NB4 (cell line): Measurements from ENCODE around the gene HNRNPUL1.

Experiments
- DNase-seq: peaks from one replicate; pipeline ENCODE4 v3.0.0; 2010; ENCODE audit warnings: low read depth
- H3K4me3 ChIP-seq: one replicate; pipeline ENCODE4 v1.5.1; 2011; ENCODE audit warnings: mild to moderate bottlenecking, low read depth, low read length, moderate library complexity
- MYC ChIP-seq: IDR thresholded peaks from 2 replicates; pipeline ENCODE4 v1.6.1; 2011; ENCODE audit warnings: low read depth, low read length
- POLR2A ChIP-seq: IDR thresholded peaks from 2 replicates; pipeline ENCODE4 v1.6.1; 2011; ENCODE audit warnings: mild to moderate bottlenecking; ENCODE audit not compliant: insufficient read length; ENCODE audit errors: extremely low read depth
- TF ChIP-seq, protein P1 (sequence below): IDR thresholded peaks from 2 replicates; pipeline ENCODE4 v1.6.1; 2011; ENCODE audit warnings: low read depth, low read length
- TF ChIP-seq, protein P2 (sequence below): IDR thresholded peaks from one replicate; pipeline ENCODE4 v1.5.1; 2012; ENCODE audit warnings: low read depth, low read length

HNRNPUL1 gene

DNA sequence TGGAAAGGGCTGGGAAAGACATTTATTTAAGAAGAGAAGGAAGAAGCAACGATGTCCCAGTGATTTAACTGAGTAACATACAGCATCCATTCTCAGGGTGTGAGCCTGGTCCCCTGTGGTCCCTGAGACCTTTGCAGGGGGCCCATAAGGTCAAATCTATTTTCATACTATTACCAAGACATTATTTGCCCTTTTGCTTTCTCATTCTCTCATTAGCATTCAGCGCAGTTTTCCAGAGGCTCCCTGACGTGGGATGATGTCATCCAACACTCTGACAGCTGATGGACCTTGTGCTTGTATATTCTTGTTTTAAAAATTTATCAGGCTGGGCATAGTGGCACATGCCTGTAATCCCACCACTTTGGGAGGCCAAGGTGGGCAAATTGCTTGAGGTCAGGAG, 18.3 kb upstream of the HNRNPUL1 start:
- DNase-seq: no peak
- no peak for TF ChIP-seq POLR2A
- TF ChIP-seq, protein P1, sequence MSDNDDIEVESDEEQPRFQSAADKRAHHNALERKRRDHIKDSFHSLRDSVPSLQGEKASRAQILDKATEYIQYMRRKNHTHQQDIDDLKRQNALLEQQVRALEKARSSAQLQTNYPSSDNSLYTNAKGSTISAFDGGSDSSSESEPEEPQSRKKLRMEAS: no peak
- no peak for TF ChIP-seq MYC
- TF ChIP-seq, protein P2, sequence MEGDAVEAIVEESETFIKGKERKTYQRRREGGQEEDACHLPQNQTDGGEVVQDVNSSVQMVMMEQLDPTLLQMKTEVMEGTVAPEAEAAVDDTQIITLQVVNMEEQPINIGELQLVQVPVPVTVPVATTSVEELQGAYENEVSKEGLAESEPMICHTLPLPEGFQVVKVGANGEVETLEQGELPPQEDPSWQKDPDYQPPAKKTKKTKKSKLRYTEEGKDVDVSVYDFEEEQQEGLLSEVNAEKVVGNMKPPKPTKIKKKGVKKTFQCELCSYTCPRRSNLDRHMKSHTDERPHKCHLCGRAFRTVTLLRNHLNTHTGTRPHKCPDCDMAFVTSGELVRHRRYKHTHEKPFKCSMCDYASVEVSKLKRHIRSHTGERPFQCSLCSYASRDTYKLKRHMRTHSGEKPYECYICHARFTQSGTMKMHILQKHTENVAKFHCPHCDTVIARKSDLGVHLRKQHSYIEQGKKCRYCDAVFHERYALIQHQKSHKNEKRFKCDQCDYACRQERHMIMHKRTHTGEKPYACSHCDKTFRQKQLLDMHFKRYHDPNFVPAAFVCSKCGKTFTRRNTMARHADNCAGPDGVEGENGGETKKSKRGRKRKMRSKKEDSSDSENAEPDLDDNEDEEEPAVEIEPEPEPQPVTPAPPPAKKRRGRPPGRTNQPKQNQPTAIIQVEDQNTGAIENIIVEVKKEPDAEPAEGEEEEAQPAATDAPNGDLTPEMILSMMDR: no peak
- H3K4me3 ChIP-seq: no peak overlapping the region

DNA sequence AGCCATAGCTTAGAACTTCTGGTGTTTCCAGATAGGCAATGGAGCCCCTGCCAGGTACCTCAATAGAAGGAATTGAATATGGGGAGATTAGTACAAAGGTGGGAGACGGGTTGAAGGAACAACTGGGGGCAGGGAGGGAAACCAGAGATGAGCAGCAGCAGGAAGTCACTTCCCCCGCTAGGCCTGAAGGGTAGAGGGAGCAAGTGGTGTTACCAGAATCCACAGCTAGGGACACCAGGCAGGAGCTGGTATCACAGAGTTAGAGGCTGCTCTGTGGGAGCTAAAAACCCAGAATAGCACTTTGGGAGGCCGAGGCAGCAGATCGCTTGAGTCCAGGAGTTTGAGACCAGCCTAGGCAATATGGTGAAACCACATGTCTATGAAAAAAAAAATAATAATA, 15.3 kb upstream of the HNRNPUL1 start:
- DNase-seq: no peak
- TF ChIP-seq MYC: no peak
- TF ChIP-seq, protein P1: no peak
- TF ChIP-seq, protein P2: peak; percentile 1
- TF ChIP-seq POLR2A: no peak

DNA sequence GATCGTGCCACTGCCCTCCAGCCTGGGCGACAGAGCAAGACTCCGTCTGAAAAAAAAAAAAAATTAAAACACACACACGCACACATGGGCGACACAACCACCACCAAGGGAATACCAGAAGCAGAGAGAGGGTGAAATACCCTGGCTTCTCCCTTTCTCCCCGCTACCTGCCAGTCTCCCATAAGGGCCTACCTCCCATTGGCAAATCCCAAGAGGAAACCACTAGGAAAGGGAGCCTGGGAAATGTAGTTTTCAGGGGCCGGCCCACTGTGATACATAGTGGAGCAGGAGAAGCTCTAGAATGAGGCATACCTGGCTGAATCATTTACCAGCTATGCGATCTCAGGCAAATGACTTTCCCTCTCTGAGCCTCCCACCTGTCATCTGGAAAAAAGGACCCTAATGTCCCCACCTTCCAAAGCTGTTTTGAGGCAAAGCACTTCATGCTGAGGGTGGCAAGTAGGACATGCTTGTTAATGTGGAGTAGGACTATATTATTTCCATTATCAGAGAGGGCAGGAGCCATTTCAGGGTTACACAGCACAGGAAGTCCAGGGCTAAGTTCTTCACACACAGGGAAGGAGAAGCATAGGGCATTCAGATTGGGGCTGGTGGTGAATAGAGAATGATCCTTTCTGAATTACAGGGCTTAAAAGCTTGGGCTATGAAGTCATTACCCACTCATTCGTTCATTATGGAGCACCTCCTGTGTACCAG, 14.3 kb upstream of the HNRNPUL1 start:
- H3K4me3 ChIP-seq: no peak overlapping the region
- TF ChIP-seq MYC: no peak
- TF ChIP-seq, protein P1: no peak
- TF ChIP-seq POLR2A: no peak
- TF ChIP-seq, protein P2: no peak
- DNase-seq: no peak

More for the DNA sequence above, 15.3 kb upstream of the HNRNPUL1 start:
- no peak overlapping the region for H3K4me3 ChIP-seq

DNA sequence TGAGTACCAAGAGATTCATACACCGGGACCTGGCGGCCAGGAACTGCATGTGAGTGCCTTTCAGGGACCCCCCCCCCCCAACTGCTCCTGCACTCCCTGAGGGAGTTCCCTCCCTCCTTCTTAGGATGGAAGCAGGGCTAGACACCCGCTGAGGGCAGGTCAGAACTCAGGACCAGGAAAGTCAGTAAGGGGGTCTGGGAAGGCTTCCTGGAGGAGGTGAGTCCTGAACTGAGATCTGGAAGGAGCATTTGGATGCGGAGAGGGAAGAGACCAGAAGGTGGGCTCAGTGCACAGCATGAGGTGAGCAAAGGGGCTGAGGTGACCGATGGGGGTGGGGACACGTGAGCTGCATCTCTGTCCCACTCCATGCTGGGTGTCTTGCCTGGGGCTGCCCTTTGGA, 10.5 kb upstream of the HNRNPUL1 start:
- no peak overlapping the region for H3K4me3 ChIP-seq
- DNase-seq: no peak

DNA sequence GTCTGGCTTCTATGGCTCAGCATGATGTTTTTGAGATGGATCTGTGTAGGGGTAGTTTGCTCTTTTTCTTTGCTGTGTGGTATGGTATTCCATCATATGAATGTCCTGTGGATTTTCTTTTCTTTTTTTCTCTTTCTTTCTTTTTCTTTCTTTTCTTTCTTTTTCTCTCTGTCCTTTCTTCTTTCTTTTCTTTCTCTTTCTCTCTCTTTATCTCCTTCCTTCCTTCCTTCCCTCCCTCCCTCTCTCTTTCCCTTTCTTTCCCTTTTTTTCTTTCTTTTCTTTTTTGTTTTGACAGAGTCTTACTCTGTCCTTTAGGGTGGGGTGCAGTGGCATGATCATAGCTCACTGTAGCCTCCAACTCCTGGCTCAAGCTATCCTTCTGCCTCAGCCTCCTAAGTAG, 9.0 kb upstream of the HNRNPUL1 start:
- TF ChIP-seq, protein P2: no peak
- no peak for TF ChIP-seq POLR2A
- TF ChIP-seq MYC: no peak
- TF ChIP-seq, protein P1: no peak
- H3K4me3 ChIP-seq: no peak overlapping the region
- DNase-seq: no peak

More for the DNA sequence above, 10.5 kb upstream of the HNRNPUL1 start:
- TF ChIP-seq, protein P2: no peak
- TF ChIP-seq POLR2A: no peak
